ENCODE data around the gene APIP.

DNA sequence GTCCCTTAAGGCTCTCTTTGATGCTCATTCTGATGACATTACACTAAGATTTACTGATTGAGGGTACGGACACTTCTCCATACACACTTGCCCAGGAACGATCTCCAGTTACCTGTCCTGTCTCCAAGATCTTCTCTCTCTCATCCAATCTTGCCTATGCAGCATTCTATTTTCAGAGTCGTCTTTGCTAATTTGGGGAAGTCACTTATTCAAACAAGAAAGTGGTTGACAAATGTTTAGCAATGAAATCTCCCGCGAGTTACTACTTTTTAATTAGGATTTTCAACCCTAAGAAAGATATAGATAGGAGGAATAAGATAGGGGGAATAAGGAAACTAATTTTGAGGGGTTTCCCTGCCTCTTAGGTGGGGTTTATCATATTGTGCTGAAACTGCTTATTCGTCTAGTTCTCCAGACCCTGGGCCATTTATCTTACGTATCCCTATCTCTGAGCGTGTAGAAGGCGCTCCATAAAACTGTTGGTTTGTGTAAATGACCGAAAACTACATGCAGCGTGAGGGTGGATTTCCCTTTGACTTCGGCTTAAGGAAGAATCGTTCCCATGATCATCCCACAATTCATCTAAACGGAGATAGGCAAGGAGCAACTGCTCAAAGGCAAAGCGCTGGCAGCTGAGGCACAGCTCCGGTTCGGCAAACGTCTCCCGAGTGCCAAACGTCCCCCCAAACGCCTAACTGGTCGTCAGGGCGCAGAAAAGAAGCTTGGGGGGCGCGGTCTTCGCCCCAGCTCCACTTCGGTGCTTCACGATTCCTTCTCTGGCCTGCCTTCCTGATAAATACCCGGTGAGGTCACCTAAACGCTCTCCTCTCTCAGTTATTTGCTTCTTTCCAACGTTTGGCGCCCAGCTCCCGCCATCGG, 804 bp downstream of the APIP start:
- TF ChIP-seq EP300 (IDR thresholded peaks at IDR 0.05; ENCODE audit: borderline replicate concordance) (no peak), CEBPB (IDR thresholded peaks at IDR 0.05) (no peak), YY1 (IDR thresholded peaks at IDR 0.05; ENCODE audit: low read depth) (no peak), RAD21 (IDR thresholded peaks at IDR 0.05; ENCODE audit: low read depth) (no peak), TCF12 (IDR thresholded peaks at IDR 0.05; ENCODE audit: low read depth) (no peak), TAF1 (IDR thresholded peaks at IDR 0.05; ENCODE audit: low read depth) (no peak)
- TF ChIP-seq, protein P1, sequence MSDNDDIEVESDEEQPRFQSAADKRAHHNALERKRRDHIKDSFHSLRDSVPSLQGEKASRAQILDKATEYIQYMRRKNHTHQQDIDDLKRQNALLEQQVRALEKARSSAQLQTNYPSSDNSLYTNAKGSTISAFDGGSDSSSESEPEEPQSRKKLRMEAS (IDR thresholded peaks at IDR 0.05): no peak; the same call in 1 of the 2 replicates
- TF ChIP-seq, protein P2, sequence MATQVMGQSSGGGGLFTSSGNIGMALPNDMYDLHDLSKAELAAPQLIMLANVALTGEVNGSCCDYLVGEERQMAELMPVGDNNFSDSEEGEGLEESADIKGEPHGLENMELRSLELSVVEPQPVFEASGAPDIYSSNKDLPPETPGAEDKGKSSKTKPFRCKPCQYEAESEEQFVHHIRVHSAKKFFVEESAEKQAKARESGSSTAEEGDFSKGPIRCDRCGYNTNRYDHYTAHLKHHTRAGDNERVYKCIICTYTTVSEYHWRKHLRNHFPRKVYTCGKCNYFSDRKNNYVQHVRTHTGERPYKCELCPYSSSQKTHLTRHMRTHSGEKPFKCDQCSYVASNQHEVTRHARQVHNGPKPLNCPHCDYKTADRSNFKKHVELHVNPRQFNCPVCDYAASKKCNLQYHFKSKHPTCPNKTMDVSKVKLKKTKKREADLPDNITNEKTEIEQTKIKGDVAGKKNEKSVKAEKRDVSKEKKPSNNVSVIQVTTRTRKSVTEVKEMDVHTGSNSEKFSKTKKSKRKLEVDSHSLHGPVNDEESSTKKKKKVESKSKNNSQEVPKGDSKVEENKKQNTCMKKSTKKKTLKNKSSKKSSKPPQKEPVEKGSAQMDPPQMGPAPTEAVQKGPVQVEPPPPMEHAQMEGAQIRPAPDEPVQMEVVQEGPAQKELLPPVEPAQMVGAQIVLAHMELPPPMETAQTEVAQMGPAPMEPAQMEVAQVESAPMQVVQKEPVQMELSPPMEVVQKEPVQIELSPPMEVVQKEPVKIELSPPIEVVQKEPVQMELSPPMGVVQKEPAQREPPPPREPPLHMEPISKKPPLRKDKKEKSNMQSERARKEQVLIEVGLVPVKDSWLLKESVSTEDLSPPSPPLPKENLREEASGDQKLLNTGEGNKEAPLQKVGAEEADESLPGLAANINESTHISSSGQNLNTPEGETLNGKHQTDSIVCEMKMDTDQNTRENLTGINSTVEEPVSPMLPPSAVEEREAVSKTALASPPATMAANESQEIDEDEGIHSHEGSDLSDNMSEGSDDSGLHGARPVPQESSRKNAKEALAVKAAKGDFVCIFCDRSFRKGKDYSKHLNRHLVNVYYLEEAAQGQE (IDR thresholded peaks at IDR 0.05; ENCODE audit: low read depth): no peak

Measured in Ishikawa (cell line).